Subcutaneous adipose tissue (tissue), 4 donors: ENCODE measurements around the gene LCNL1. TPM values are rescaled to one million over a fixed set of nuclear protein-coding genes. Genes with fewer than 3 reads are reported as not detected.

Experiments used
- CTCF ChIP-seq: fragments of 450-650 bp; IDR thresholded peaks from one replicate; pipeline ENCODE4 v1.5.1; 2016; ENCODE audit warnings: low read depth, mild to moderate bottlenecking, control low read depth, antibody characterized with exemption, moderate library complexity
- total RNA-seq, 4 donors: library from RNA; depleted of rRNA; stranded (reverse); fragments of >200 nt; gene quantifications; one replicate each; pipeline ENCODE4 v1.1.0, GENCODE V29; 2016

LCNL1 gene
- total RNA-seq, 4 donors from 2014 or later, result not detected

GRCh38 chr9:137030006-137030405, 47.2 kb downstream of the LCNL1 start:
- no peak for TF ChIP-seq CTCF

GRCh38 chr9:137030538-137031527, 48.0 kb downstream of the LCNL1 start:
- no peak for TF ChIP-seq CTCF

GRCh38 chr9:137031904-137032640, 49.3 kb downstream of the LCNL1 start, which contains the start of gene FUT7:
TSS of gene FUT7 (minus strand) at chr9:137032088. CDS start at chr9:137031991, 97 bp downstream.
- no peak for TF ChIP-seq CTCF

- no peak for TF ChIP-seq CTCF
Measured at GRCh38 chr9:137032858-137033257, 50.1 kb downstream of the LCNL1 start.

DNA sequence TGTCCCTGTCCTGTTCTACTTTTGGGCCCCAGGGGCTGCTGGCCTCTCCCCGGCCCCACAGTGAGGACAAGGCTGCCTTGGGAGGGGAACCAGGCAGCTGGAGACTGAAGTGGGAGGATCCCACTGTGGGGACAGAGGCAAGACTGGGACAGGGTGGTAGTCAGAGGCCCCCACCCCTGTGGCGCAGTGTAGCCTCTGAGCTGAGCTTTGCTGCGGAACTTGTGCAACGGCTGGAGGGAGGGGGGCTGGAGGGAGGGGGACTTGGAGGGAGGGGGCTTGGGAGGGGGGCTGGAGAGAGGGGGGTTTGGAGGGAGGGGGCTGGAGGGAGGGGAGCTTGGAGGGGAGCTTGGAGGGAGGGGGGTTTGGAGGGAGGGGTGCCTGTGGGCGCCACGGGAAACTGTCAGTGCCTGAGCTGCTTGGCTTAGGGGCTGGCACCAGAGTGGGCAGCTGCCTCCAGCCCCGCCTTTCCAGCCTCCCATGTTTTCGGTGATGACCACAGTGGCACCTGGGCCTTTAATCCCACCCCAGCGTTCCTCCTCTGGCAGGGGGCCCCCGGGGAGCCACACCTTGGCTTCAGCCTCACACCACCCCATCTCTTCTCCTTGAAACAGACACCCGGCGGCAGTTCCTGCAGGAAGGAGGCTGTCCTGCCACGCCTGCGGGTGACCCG, 51.4 kb downstream of the LCNL1 start:
- TF ChIP-seq CTCF, result no peak

- no peak for TF ChIP-seq CTCF
Measured at GRCh38 chr9:137034709-137035506, 52.1 kb downstream of the LCNL1 start.

Other genes starting within 250 kb of the LCNL1 start
- gene LCN10, start 240.1 kb upstream of the LCNL1 start, total RNA-seq, result 1 to 10 TPM in 3 of 4 donors, under 1 TPM in 1; 0.68 to 8.6 (median 3.8) TPM
- gene LCN6, start 234.5 kb upstream of the LCNL1 start, total RNA-seq, result 10 to 100 TPM in 2 of 4 donors, 1 to 10 TPM in 2; 2.4 to 18.3 (median 7.9) TPM
- gene LCN8, start 224.8 kb upstream of the LCNL1 start, total RNA-seq, result not detected
- not detected for gene LCN15, start 218.5 kb upstream of the LCNL1 start, total RNA-seq
- gene TMEM141, start 191.6 kb upstream of the LCNL1 start, total RNA-seq, result 10 to 100 TPM; 22.2 to 68.8 (median 54.4) TPM
- 1 to 10 TPM in 2 of 4 donors, under 1 TPM in 2; 0.51 to 2.4 (median 1.5) TPM for gene CCDC183, start 186.7 kb upstream of the LCNL1 start, total RNA-seq
- 10 to 100 TPM; 29.4 to 78.2 (median 33.4) TPM for gene RABL6, start 175.0 kb upstream of the LCNL1 start, total RNA-seq
- 1 to 10 TPM in 1 of 4 donors, under 1 TPM in 3; 0.33 to 3.0 (median 0.48) TPM for gene AJM1, start 140.5 kb upstream of the LCNL1 start, total RNA-seq
- 10 to 100 TPM; 31.8 to 56.6 (median 45.7) TPM for gene PHPT1, start 133.6 kb upstream of the LCNL1 start, total RNA-seq
- 1 to 10 TPM in 2 of 4 donors, under 1 TPM in 1, not detected in 1; 0.68 to 1.5 (median 1.1) TPM for gene MAMDC4, start 130.6 kb upstream of the LCNL1 start, total RNA-seq
- 100 to 1,000 TPM; 187 to 332 (median 293) TPM for gene EDF1, start 116.7 kb upstream of the LCNL1 start, total RNA-seq
- 1 to 10 TPM; 2.9 to 7.7 (median 6.1) TPM for gene TRAF2, start 96.5 kb upstream of the LCNL1 start, total RNA-seq
- gene FBXW5, start 38.3 kb upstream of the LCNL1 start, total RNA-seq, result 100 to 1,000 TPM in 3 of 4 donors, 10 to 100 TPM in 1; 87.9 to 363 (median 126) TPM
- 1 to 10 TPM in 1 of 4 donors, not detected in 3; 2.6 TPM for gene C8G, start 37.8 kb upstream of the LCNL1 start, total RNA-seq
- gene LCN12, start 30.7 kb upstream of the LCNL1 start, total RNA-seq, result not detected
- gene PTGDS, start 5.5 kb upstream of the LCNL1 start, total RNA-seq, result 10 to 100 TPM; 15.5 to 57.3 (median 26.8) TPM
- gene PAXX, start 9.4 kb downstream of the LCNL1 start, total RNA-seq, result 10 to 100 TPM in 3 of 4 donors, 1 to 10 TPM in 1; 5.1 to 30.6 (median 26.9) TPM
- gene CLIC3, start 13.6 kb downstream of the LCNL1 start, total RNA-seq, result 1 to 10 TPM in 2 of 4 donors, not detected in 2; 1.8 to 2.2 TPM
- 10 to 100 TPM; 13.5 to 58.6 (median 19.3) TPM for gene ABCA2, start 45.2 kb downstream of the LCNL1 start, total RNA-seq
- under 1 TPM in 2 of 4 donors, not detected in 2; 0.22 to 0.34 TPM for gene FUT7, start 49.1 kb downstream of the LCNL1 start, total RNA-seq
- gene NPDC1, start 63.2 kb downstream of the LCNL1 start, total RNA-seq, result 10 to 100 TPM; 17.5 to 61.6 (median 29.8) TPM
- not detected for gene ENTPD2, start 71.1 kb downstream of the LCNL1 start, total RNA-seq
- gene SAPCD2, start 87.6 kb downstream of the LCNL1 start, total RNA-seq, result under 1 TPM in 3 of 4 donors, not detected in 1; 0.19 to 0.66 (median 0.51) TPM
- gene UAP1L1, start 94.5 kb downstream of the LCNL1 start, total RNA-seq, result 10 to 100 TPM in 3 of 4 donors, 1 to 10 TPM in 1; 6.7 to 14.8 (median 11.2) TPM
- gene MAN1B1, start 104.0 kb downstream of the LCNL1 start, total RNA-seq, result 10 to 100 TPM; 19.1 to 61.9 (median 47.8) TPM
- 100 to 1,000 TPM in 3 of 4 donors, 10 to 100 TPM in 1; 57.4 to 135 (median 117) TPM for gene DPP7, start 131.7 kb downstream of the LCNL1 start, total RNA-seq
- gene GRIN1, start 156.2 kb downstream of the LCNL1 start, total RNA-seq, result not detected
- not detected for gene LRRC26, start 187.1 kb downstream of the LCNL1 start, total RNA-seq
- not detected for gene TMEM210, start 189.1 kb downstream of the LCNL1 start, total RNA-seq
- gene ANAPC2, start 205.6 kb downstream of the LCNL1 start, total RNA-seq, result 10 to 100 TPM; 11.6 to 53.1 (median 22.6) TPM
- gene SSNA1, start 205.7 kb downstream of the LCNL1 start, total RNA-seq, result 10 to 100 TPM; 26.7 to 69.3 (median 55.8) TPM
- gene TPRN, start 217.7 kb downstream of the LCNL1 start, total RNA-seq, result 10 to 100 TPM in 1 of 4 donors, 1 to 10 TPM in 3; 1.8 to 10.5 (median 4.9) TPM
- 10 to 100 TPM; 19.9 to 29.7 (median 22.7) TPM for gene TMEM203, start 222.7 kb downstream of the LCNL1 start, total RNA-seq
- 1 to 10 TPM; 2.6 to 6.2 (median 3.7) TPM for gene NDOR1, start 222.7 kb downstream of the LCNL1 start, total RNA-seq
- gene RNF208, start 239.2 kb downstream of the LCNL1 start, total RNA-seq, result 1 to 10 TPM in 2 of 4 donors, under 1 TPM in 1, not detected in 1; 0.88 to 2.4 (median 1.9) TPM
- gene CYSRT1, start 242.2 kb downstream of the LCNL1 start, total RNA-seq, result under 1 TPM in 1 of 4 donors, not detected in 3; 0.34 TPM
- gene RNF224, start 244.5 kb downstream of the LCNL1 start, total RNA-seq, result not detected
- not detected for gene SLC34A3, start 247.9 kb downstream of the LCNL1 start, total RNA-seq